GM12891 (cell line): ENCODE results near the gene DPH1.

Experiments
- PAX5 ChIP-seq: IDR thresholded peaks from 2 replicates; pipeline ENCODE4 v1.6.1; 2011; ENCODE audit warnings: low read length, moderate library complexity, mild to moderate bottlenecking; ENCODE audit not compliant: insufficient read depth, severe bottlenecking
- POLR2A ChIP-seq: IDR thresholded peaks from 2 replicates; pipeline ENCODE4 v1.6.1; 2011; ENCODE audit warnings: low read depth, low read length, control low read depth
- POLR2AphosphoS5 ChIP-seq: IDR thresholded peaks from 2 replicates; pipeline ENCODE4 v1.6.1; 2011; ENCODE audit warnings: low read depth, low read length, control low read depth
- SPI1 ChIP-seq: IDR thresholded peaks from 2 replicates; pipeline ENCODE4 v1.6.1; 2011; ENCODE audit warnings: low read depth, low read length, control low read depth
- TAF1 ChIP-seq: IDR thresholded peaks from 2 replicates; pipeline ENCODE4 v1.6.1; 2011; ENCODE audit warnings: low read depth, low read length, control low read depth

DNA sequence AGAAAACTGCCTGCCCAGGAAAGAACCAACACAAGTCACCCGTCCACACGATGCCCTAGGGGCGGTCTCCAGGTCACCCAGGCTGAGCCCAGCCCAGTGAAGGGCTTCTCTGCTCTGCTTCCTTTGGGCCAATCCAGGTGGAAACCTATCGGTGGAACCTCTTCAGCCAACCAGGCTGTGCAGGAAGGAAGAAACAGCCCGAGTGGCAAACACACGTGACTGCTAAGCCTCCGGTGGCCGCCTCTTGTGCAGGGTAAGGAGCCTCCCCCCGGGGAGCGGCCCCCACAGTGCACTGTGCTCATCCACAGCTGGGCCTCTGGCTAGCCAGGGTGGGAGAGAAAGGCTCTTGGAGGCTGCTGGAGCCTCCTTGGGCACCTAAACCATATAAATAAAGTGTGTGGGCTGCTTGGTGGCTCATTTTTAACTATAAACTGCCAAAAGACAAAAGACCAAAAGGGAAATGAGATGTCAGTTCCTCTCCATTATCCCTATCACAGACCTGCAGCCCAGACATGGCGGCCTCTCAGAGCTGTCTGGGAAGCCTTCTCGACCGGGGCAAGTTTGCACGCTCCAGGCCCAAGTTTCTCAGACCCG, 7.2 kb upstream of the DPH1 start:
- no peak for TF ChIP-seq POLR2A
- no peak for TF ChIP-seq POLR2AphosphoS5
- TF ChIP-seq PAX5 = no peak
- TF ChIP-seq SPI1 = no peak
- no peak for TF ChIP-seq TAF1
